Measurements from ENCODE around the gene RPL6. TPM values are rescaled to one million over a fixed set of nuclear protein-coding genes. Genes with fewer than 3 reads are reported as not detected.

Gene RPL6
- total RNA-seq, 4 donors from 2014 or later: 1,161 to 1,752 (median 1,687) TPM

GRCh38 chr12:112368856-112369255, 40.5 kb downstream of the RPL6 start:
- 73% methylated on average over 6 of the region's 6 CpGs for WGBS

DNA sequence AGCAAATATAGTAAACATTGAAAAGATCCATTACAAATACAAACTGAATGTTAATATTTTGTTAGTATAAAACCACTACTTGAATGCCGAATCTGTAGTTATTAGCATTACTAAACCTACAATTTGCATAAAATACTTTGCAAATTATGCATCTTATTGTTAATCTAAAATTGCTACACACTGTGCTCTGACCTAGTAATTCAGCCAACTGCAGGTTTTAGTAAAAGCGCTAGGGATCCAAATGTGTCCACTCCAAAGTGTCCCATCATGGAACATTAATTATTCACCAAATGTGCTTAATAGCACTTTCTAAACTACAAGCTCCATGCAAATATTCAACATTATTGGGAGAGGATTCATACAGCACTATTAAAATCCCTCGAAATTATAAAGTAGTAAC, 41.4 kb downstream of the RPL6 start:
- TF ChIP-seq POLR2AphosphoS5 (IDR thresholded peaks at IDR 0.05) (no peak), POLR2A (IDR thresholded peaks at IDR 0.05) (no peak), CTCF (IDR thresholded peaks at IDR 0.05) (no peak), EP300 (IDR thresholded peaks at IDR 0.05) (no peak)
- Histone ChIP-seq H3K4me3 (no peak overlapping the region), H3K9me3 (no peaks in the 10 kb centered on the region), H3K27ac (no peak overlapping the region), H3K27me3 (no peaks in the 10 kb centered on the region), H3K4me1 (peaks cover 8% of the 10 kb centered on the region), H3K36me3 (no peaks in the 10 kb centered on the region)
- 79% methylated on average over 3 of the region's 3 CpGs for WGBS
- DNase-seq (ENCODE audit: low spot score in 2 of 2): no peak

More at GRCh38 chr12:112368856-112369255, 40.5 kb downstream of the RPL6 start:
- TF ChIP-seq POLR2A (IDR thresholded peaks at IDR 0.05) (no peak), POLR2AphosphoS5 (IDR thresholded peaks at IDR 0.05) (no peak), CTCF (IDR thresholded peaks at IDR 0.05) (no peak), EP300 (IDR thresholded peaks at IDR 0.05) (no peak)
- H3K4me1 ChIP-seq: peaks cover 8% of the 10 kb centered on the region
- H3K4me3 ChIP-seq: no peak overlapping the region
- H3K9me3 ChIP-seq: no peaks in the 10 kb centered on the region
- H3K36me3 ChIP-seq: no peaks in the 10 kb centered on the region
- no peaks in the 10 kb centered on the region for H3K27me3 ChIP-seq
- H3K27ac ChIP-seq: no peak overlapping the region
- no peak for DNase-seq (ENCODE audit: low spot score in 2 of 2)

DNA sequence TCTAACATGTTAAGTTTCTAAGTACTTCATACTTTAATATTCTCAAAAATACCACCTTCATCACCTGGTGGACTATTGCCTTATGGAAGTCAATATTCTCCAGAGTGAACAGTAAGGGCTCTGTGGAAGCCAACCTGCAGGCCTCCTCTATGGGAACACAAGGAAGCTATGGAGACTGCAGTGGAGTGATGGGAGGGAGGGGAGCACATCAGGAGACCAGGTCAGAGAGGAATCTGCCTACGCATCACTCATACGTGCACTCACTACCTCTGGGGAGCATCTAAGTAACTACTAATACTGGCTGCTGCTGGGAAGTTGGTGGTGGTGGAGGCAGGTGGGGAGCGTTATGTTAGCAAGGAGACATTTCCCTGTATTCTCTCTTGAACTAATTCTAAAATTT, 47.1 kb downstream of the RPL6 start:
- H3K9me3 ChIP-seq: no peaks in the 10 kb centered on the region
- 96% methylated on average over 3 of the region's 3 CpGs for WGBS
- H3K4me3 ChIP-seq: no peak overlapping the region
- no peak overlapping the region for H3K27ac ChIP-seq
- H3K36me3 ChIP-seq: no peaks in the 10 kb centered on the region
- no peak for DNase-seq (ENCODE audit: low spot score in 2 of 2)
- H3K4me1 ChIP-seq: no peaks in the 10 kb centered on the region
- TF ChIP-seq CTCF (IDR thresholded peaks at IDR 0.05) (no peak), POLR2AphosphoS5 (IDR thresholded peaks at IDR 0.05) (no peak), EP300 (IDR thresholded peaks at IDR 0.05) (no peak), POLR2A (IDR thresholded peaks at IDR 0.05) (no peak)
- no peaks in the 10 kb centered on the region for H3K27me3 ChIP-seq

DNA sequence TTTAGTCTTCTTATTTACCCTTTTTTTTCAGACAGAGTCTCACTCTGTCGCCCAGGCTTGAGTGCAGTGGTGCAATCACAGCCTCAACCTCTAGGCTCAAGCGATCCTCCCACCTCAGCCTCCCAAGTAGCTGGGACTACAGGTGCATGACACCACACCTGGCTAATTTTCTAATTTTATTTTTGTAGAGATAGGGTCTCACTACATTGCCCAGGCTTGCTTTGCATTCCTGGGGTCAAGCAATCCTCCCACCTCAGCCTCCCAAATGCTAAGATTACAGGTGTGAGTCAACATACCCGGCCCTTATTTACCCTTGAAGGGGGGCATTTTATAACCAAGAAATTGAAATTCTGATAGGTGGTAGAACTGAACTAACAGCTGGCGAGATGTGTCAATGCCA, 48.1 kb downstream of the RPL6 start:
- H3K4me1 ChIP-seq: no peaks in the 10 kb centered on the region
- H3K27me3 ChIP-seq: no peaks in the 10 kb centered on the region
- H3K27ac ChIP-seq: no peak overlapping the region
- TF ChIP-seq EP300 (IDR thresholded peaks at IDR 0.05) (no peak), POLR2AphosphoS5 (IDR thresholded peaks at IDR 0.05) (no peak), CTCF (IDR thresholded peaks at IDR 0.05) (no peak), POLR2A (IDR thresholded peaks at IDR 0.05) (no peak)
- H3K9me3 ChIP-seq: no peaks in the 10 kb centered on the region
- no peak for DNase-seq (ENCODE audit: low spot score in 2 of 2)
- WGBS: 96% methylated on average over 4 of the region's 4 CpGs
- no peaks in the 10 kb centered on the region for H3K36me3 ChIP-seq
- no peak overlapping the region for H3K4me3 ChIP-seq

- Histone ChIP-seq H3K4me1 (no peaks in the 10 kb centered on the region), H3K27me3 (no peaks in the 10 kb centered on the region), H3K4me3 (no peak overlapping the region), H3K36me3 (no peaks in the 10 kb centered on the region), H3K27ac (no peak overlapping the region), H3K9me3 (no peaks in the 10 kb centered on the region)
- TF ChIP-seq POLR2A (IDR thresholded peaks at IDR 0.05) (no peak), POLR2AphosphoS5 (IDR thresholded peaks at IDR 0.05) (no peak), EP300 (IDR thresholded peaks at IDR 0.05) (no peak), CTCF (IDR thresholded peaks at IDR 0.05) (no peak)
- WGBS: over 99% methylated on average over 4 of the region's 4 CpGs
- DNase-seq (ENCODE audit: low spot score in 2 of 2): no peak
Observed at GRCh38 chr12:112359290-112359689, 50.1 kb downstream of the RPL6 start.

All from suprapubic skin (tissue), 4 donors.